GM19238 (cell line): Measurements from ENCODE around the gene AGRN.
"Not testable (repeated sequence)": the region's sequence is repeated elsewhere in the genome, so short reads cannot be mapped to it uniquely, and the experiment has no call there.

ENCODE experiments used
- DNase-seq: peaks from one replicate; pipeline ENCODE4 v3.0.0; 2011; ENCODE audit warnings: low spot score; ENCODE audit not compliant: insufficient read length

The AGRN gene

DNA sequence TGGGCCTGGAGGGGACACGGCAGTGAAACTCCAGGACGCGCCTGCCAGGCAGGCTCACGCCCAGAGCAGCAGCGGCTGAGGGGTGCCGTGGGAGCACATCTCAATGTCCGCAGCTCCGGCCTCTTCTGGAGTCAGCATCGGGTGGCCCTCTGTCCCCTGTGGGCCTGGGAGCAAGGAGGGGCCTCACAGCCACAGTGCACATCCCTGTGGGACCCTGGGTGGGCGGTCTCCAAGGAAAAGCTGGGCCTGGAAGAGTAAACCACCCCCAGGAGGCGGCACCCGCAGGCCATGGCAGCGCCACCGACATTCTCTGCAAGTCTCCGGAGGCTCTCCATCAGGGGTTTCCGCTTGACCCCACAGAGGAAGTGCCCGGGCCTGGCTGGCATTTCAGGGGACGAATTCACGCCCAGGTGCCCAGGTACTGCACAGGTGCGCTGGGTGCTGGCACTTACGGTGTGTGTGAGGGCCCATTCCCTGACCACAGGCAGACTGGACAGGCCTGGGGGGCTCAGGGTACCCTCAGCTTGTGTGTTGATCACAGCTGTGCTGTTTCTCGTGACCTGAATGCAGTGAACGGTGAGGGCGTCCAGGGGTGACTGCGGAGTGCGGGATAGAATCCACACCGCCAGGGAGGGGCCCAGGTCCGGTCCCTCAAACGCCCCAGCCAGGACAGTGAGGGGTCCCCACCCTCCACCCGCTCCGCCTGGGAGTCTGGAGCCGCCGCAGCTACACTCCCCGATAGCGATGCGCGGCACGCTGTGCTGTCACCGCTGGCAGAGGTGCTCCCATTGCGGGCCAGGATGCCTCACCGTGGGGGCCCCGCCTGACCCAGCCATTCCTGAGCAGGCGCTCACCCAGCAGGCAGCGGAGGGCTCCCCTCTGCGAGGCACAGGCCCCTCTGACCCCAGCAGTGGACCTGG, 70.8 kb downstream of the AGRN start:
- DNase-seq: peak; percentile 5

DNA sequence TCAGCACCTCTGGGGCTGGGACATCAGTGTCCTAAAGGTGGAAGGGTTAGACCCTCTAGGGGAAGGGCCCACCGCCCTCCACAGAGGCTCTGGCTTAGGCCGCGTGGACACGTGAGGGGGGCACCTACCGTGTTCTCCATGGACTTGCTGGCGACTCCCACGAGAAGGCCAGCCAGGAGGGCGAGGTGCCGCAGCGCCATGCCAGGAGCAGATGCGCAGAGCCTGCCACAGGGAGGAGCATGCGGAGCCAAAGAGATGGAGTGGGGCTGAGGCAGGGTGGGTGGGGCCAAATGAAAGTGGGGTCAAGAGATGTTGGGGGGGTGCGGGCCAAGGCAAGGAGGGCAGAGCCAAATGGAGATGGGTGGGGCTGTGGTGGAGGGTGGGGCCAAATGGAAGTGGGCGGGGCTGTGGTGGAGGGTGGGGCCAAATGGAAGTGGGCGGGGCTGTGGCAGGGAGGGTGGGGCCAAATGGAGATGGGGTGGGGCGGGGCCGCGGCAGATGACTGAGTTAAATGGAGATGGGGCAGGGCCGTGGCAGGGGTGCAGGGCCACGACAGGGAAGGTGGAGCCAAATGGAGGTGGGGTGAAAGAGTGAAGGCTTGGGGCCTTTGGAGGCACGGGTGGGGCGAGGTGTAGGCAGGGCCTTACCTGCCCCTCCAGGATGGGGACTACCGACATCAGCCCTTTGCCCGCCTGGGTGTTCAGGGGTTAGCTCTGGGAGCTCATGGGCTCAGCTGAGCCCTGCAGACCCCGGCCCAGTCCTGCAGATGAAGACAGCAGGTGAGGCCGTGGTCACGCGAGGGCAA, 71.6 kb downstream of the AGRN start:
- peak; percentile 10 for DNase-seq

DNA sequence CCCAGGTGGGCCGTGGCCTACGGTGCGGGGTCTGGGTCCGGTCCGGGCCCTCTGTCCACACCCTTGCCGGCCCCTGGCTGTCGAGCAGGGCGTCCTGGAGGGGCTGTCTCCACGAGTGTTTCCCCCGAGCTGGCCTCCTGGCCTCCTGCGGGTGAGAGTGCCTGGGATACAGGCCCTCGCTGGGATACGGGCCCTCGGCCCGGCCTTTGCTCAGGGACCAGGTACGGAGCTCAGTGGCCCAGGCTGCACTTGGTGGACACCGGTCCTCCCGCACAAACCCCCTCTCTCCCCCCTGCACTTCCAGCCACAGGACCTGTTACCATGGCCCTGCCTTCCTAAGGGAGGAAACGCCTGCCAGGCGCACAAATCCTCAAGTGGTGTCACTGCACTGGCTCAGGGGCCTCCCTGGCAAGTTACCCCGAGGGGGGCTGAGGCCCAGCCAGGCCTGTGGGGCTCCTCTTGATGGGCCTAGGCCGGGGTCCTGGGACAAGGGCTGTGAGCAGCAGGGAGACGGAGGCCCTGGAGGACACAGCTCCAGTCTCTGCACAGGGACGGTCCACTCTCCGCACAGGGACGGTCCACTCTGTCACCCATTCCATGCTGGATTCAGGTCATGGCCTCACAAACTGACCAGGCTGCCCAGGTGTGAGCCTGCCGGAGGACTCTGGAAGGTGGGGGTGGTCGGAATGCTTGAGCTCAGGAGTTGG, 72.4 kb downstream of the AGRN start:
- DNase-seq: no peak

DNA sequence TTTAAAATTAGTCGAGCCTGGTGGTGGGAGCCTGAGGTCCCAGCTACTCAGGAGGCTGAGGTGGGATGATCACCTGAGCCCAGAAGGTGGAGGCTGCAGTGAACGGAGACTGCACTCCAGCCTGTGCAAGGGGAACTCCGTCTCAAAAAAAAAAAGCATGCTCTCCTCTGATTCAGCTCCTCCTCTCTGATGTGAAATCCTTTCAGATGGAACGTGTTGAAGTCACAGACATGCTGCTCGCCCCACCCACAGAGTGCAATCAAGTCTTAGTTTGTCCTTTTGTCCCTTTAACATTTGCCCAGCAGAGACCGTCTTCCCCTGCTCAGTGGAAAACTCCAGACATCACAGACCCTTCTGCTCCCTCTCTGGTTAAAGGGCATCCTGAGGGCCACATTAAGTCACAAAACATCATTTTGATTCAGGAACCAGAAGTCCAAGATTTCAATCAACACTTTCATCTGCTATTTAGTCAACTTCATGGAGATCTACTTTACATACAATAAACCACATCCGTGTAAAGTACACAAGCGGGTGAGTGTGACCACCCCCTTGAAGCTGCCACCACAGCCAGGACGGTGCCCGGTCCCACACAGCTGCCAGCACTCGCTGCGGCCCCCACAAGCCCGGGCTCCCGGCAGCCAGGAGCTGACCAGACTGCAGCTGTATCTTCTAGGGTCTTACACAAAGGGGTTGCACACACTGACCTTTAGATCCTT, 73.1 kb downstream of the AGRN start:
- DNase-seq: no peak

DNA sequence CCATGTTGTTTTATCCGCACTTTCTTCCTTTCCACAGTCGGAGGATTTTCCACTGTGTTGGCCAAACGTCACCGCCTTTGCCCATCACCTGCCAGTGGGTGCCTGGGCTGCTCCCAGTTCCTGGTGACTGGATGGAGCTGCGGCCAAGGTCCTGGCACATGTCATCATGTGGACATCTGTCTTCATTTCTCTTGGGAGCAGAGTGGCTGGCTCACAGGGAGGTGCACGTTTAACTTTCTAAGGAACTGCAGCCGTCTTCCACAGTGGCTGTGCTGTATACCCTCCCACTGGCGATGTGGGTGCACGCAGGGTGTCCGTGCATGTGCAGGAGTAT, 73.7 kb downstream of the AGRN start:
- DNase-seq: no peak

DNA sequence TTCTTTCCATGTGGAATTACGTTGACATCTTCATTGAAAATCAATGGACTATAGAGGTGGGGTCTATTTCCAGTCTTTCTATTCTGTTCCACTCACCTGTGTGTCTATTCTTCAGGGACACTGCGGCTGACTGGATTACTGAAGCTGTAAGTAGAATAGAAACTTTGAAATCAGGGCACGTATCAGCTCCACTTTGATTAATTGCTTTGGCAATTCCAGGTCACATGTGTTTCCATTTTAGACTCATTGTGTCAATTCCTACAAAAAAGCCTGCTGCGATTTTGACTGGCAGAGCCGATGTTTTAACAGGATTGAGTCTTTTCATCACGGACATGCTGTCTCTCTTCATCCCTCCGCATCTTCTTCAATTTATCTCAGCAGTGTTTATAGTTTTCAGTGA, 75.1 kb downstream of the AGRN start:
- no peak for DNase-seq

DNA sequence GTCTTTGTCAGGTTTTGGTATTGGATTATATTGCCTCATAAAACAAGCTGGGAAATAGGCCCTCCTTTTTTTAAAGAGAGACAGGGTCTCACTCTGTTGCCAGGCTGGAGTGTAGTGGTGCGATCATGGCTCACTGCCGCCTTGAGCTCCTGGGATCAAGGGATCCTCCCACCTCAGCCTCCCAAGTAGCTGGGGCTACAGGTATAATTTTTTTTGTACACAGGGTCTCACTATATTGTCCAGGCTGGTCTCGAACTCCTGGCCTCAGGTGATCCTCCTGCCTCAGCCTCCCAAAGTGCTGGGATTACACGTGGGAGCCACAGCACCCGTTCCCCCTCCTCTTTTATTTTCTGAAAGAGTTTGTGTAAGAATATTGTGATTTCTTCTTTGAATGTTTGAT, 76.2 kb downstream of the AGRN start:
- not testable (repeated sequence) for DNase-seq

DNA sequence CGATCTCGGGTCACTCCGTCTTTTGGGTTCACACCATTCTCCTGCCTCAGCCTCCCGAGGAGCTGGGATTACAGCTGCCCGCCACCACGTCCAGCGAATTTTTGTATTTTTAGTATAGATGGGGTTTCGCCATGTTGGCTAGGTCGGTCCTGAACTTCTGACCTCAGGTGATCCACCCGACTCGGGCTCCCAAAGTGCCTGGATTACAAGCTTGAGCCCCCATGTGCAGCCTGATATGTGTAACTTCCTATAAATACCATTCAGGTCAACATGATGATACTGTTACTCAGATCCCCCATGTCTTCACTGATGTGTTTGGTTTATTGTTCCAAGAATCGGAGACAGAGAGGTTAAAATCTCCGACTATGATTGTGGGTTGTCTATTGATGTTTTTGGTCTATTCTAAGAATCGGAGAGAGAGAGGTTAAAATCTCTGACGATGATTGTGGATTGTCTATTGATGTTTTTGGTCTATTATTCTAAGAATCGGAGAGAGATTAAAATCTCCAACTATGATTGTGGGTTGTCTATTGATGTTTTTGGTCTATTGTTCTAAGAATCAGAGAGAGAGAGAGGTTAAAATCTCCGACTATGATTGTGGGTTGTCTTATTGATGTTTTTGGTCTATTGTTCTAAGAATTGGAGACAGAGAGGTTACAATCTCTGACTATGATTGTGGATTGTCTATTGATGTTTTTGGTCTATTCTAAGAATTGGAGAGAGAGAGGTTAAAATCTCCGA, 78.9 kb downstream of the AGRN start:
- DNase-seq: no peak

DNA sequence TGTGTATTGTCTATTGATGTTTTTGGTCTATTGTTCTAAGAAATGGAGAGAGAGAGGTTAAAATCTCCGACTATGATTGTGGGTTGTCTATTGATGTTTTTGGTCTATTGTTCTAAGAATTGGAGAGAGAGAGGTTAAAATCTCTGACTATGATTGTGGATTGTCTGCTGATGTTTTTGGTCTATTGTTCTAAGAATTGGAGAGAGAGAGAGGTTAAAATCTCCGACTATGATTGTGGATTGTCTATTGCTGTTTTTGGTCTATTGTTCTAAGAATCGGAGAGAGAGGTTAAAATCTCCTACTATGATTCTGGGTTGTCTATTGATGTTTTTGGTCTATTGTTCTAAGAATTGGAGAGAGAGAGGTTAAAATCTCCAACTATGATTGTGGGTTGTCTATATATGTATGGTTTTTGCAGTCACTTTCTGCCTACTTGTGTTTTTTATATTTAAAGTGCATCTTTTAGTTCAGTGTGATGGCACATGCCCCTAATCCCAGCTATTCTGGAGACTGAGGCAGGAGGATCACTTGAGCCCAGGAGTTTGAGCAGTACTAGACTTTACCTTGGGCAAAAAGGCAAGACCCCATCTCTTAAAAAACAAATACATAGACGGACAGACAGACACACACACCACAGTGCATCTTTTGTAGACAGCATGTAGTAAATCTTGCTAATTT, 79.7 kb downstream of the AGRN start:
- DNase-seq: no peak

DNA sequence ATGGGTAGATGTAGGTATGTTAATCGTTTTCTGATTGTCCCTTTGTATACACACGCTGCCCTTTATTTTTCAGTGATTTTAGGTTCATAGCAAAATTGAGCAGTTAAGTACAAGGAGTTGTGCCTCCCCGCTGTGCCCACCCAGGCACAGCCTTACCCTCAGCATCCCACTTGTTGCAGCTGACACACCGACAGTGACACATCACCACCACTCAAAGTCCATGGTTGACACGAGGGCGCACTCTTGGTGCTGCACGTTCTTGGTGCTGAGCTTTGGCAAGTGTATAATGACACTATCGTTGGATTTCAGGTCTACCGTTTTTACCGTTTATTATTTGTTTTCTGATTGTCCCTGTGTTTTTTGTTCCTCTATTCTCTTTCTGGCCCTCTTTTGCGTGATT, 80.4 kb downstream of the AGRN start:
- no peak for DNase-seq

DNA sequence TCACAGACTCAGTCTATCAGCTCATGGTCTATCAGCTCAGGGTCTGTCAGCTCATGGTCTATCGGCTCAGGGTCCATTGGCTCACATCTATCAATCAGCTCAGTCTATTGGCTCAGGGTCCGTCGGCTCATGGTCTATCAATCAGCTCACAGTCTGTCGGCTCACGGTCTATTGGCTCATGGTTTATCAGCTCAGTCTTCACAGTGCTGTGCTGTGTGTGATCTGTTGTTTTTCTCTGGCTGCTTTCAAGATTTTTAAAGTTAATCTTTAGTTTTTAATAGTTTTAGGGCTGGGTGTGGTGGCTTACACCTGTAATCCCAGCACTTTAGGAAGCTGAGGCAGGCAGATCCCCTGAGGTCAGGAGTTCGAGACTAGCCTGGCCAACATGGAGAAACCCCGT, 81.6 kb downstream of the AGRN start:
- DNase-seq: no peak

DNA sequence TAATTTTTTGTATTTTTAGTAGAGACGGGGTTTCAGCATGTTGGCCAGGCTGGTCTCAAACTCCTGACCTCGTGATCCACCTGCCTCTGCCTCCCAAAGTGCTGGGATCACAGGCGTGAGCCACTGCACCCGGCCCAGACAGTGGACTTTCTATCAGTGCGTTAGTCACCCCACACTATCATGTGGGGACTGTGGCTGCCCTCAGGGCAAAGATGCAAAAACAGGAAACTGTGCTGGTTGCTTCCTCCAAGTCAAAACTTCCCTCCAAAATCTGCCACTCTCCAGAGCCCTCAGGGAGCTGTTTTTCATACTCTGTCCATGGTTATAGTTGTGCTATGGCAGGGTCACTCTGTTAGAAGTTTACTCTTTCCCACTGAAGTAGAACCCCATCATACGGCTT, 84.2 kb downstream of the AGRN start:
- not testable (repeated sequence) for DNase-seq
